GM19328 (cell line): Measurements from ENCODE around the gene SERGEF.

Source experiments
- ATAC-seq: cut with Tn5 transposase; IDR thresholded peaks from one replicate; pipeline ENCODE4 v1.9.1; 2021; ENCODE audit warnings: mild to moderate bottlenecking, moderate library complexity; ENCODE audit not compliant: unreplicated experiment

Gene SERGEF

GRCh38 chr11:17740649-17741235 is 272.1 kb downstream of the SERGEF start:
- no peak for ATAC-seq

- no peak for ATAC-seq
Measured at GRCh38 chr11:17739945-17740338, 272.9 kb downstream of the SERGEF start.

GRCh38 chr11:17738151-17738973 is 274.5 kb downstream of the SERGEF start:
- no peak for ATAC-seq
